SU-DHL-6 (cell line): ENCODE results near the gene FRAS1.

ENCODE experiments used
- CTCF ChIP-seq: fragments of 200-600 bp; sonication (generic); IDR thresholded peaks from one replicate; pipeline ENCODE4 v1.5.1; 2017; ENCODE audit warnings: antibody characterized with exemption, mild to moderate bottlenecking, low read length, moderate library complexity; ENCODE audit not compliant: insufficient read depth, poor library complexity, severe bottlenecking
- EZH2phosphoT487 ChIP-seq: fragments of 200-600 bp; sonication (generic), shearing (Covaris generic); conservative IDR thresholded peaks from 2 replicates; pipeline ENCODE4 v1.6.1; 2018; ENCODE audit warnings: mild to moderate bottlenecking, antibody characterized with exemption, low read length, moderate library complexity, mixed read lengths

- TF ChIP-seq CTCF: no peak
- no peak for TF ChIP-seq EZH2phosphoT487
Measured at GRCh38 chr4:78214078-78214477, 157.0 kb downstream of the FRAS1 start.
